Measurements from ENCODE around the gene CD99. TPM values are rescaled to one million over a fixed set of nuclear protein-coding genes. Genes with fewer than 3 reads are reported as not detected.
A peak's percentile ranks its signal among the peaks of the same experiment; 100 is the strongest.

Gene CD99
- total and polyA plus RNA-seq, 9 of the 15 experiments (the other 6 are each of a cell fraction or from before 2014, with no cell fraction given): 5.0 to 55.3 (median 34.5) TPM

- TF ChIP-seq AFF4 (CRISPR knock-in tag; IDR thresholded peaks at IDR 0.05) (no peak), ZNF3 (CRISPR knock-in tag; IDR thresholded peaks at IDR 0.05) (no peak), ZNF764 (CRISPR knock-in tag; IDR thresholded peaks at IDR 0.05; ENCODE audit: low read depth) (no peak), ZNF316 (IDR thresholded peaks at IDR 0.05) (no peak), ZNF57 (CRISPR knock-in tag; IDR thresholded peaks at IDR 0.05) (no peak), E2F8 (IDR thresholded peaks at IDR 0.05; ENCODE audit: low read depth, partially characterized antibody) (no peak), NFIX (CRISPR knock-in tag; IDR thresholded peaks at IDR 0.05; ENCODE audit: low read depth) (no peak), GABPB2 (CRISPR knock-in tag; conservative IDR thresholded peaks at IDR 0.05) (no peak), POLR2G (IDR thresholded peaks at IDR 0.05; ENCODE audit: low read depth, low read length) (peak; percentile 73), TSHZ1 (CRISPR knock-in tag; IDR thresholded peaks at IDR 0.05) (no peak), E2F6 (IDR thresholded peaks at IDR 0.05; ENCODE audit: borderline replicate concordance in 1 of 2, extremely low read depth in 1 of 2, insufficient read depth in 1 of 2, insufficient read length in 1 of 2, low read depth in 1 of 2, low read length in 1 of 2, poor library complexity in 1 of 2, severe bottlenecking in 1 of 2) (peak in 1 of 2 experiments; percentile 59), ZNF740 (CRISPR knock-in tag; IDR thresholded peaks at IDR 0.05) (0 out of 2 replicates have a peak, but pooled peaks have one; percentile 52), ZNF740 (tag; IDR thresholded peaks at IDR 0.05) (no peak), JUNB (CRISPR knock-in tag; conservative IDR thresholded peaks at IDR 0.05) (no peak)
These were observed at the start of gene CD99 (continued) for GRCh38 chrX:2690856-2691542.
